HCT116 (cell line): ENCODE results near the gene STYXL1. TPM values are rescaled to one million over a fixed set of nuclear protein-coding genes. Genes with fewer than 3 reads are reported as not detected.
"Not testable (repeated sequence)": the region's sequence is repeated elsewhere in the genome, so short reads cannot be mapped to it uniquely, and the experiment has no call there.

Source experiments
- ATAC-seq: fragments of 200-7000 bp; cut with Tn5 transposase; 2 replicates; pipeline ENCODE4 v1.9.1; 2020; ENCODE audit warnings: mild to moderate bottlenecking, moderate library complexity
- BruUV-seq: library from RNA; stranded (reverse); fragments of 400-500 nt; replicated peaks from 2 replicates; lab custom pipeline; 2021; lab: Mats Ljungman, UMichigan
- CTCF ChIA-PET: fragments of 300-600 bp; sonication (Branson Sonifier 250); formaldehyde crosslinking; loops from one replicate; lab custom pipeline; 2021; ENCODE audit warnings: antibody characterized with exemption; lab: Charles Lee
- POLR2A ChIA-PET: fragments of 300-600, 350-600 bp; sonication (Branson Sonifier 250); formaldehyde crosslinking; loops from one replicate; lab custom pipeline; 2021; ENCODE audit warnings: antibody characterized with exemption; lab: Charles Lee
- RAD21 ChIA-PET, 2 experiments: fragments of 300-600 bp; sonication (Branson Sonifier 250); formaldehyde crosslinking; loops; one replicate each; lab custom pipeline; 2023; ENCODE audit warnings: low total read pairs in 2 of 2; ENCODE audit not compliant: uncharacterized antibody in 2 of 2, unreplicated experiment in 2 of 2, low non-redundant PET in 1 of 2; lab: Charles Lee
- DNase-seq: peaks from one replicate; pipeline ENCODE4 v3.0.0-alpha.2; 2010; ENCODE audit warnings: low read depth, low spot score
- H2AFZ ChIP-seq: fragments of 200-600 bp; shearing (Covaris generic), sonication (generic); 2 replicates; pipeline ENCODE4 v1.6.1; 2017; ENCODE audit warnings: low read depth, mixed run types, mixed read lengths, antibody characterized with exemption, low read length; ENCODE audit not compliant: poor library complexity, severe bottlenecking
- H3K27ac ChIP-seq: 2 replicates; pipeline ENCODE4 v1.5.1; 2012; ENCODE audit warnings: low read depth, low read length
- H3K27me3 ChIP-seq: fragments of 200-600 bp; sonication (generic); 2 replicates; pipeline ENCODE4 v1.6.1; 2016; ENCODE audit warnings: mixed run types, low read length, mixed read lengths; ENCODE audit not compliant: insufficient read depth
- H3K36me3 ChIP-seq, 2 experiments: fragments of 200-500 bp in 1 of 2; fragments of 200-600 bp in 1 of 2; sonication (Bioruptor generic) in 1 of 2; sonication (generic) in 1 of 2; 2 replicates each; pipeline versions ENCODE4 v1.5.1 to v1.6.1; 2014 to 2016; ENCODE audit warnings: low read length in 2 of 2, inconsistent platforms in 1 of 2, mixed read lengths in 1 of 2, mixed run types in 1 of 2; ENCODE audit not compliant: insufficient read depth in 2 of 2, control insufficient read depth in 1 of 2
- H3K4me1 ChIP-seq, 2 experiments: fragments of 200-600 bp in 1 of 2; sonication (generic) in 1 of 2; 2 replicates each; pipeline versions ENCODE4 v1.5.1 to v1.6.1; 2012 to 2017; ENCODE audit warnings: low read length in 2 of 2, inconsistent platforms in 1 of 2, mild to moderate bottlenecking in 1 of 2, mixed read lengths in 1 of 2, mixed run types in 1 of 2, moderate library complexity in 1 of 2; ENCODE audit not compliant: insufficient read depth in 2 of 2, control insufficient read depth in 1 of 2
- H3K4me2 ChIP-seq: fragments of 200-600 bp; sonication (generic); 2 replicates; pipeline ENCODE4 v1.6.1; 2017; ENCODE audit warnings: mixed run types, low read length, mixed read lengths
- H3K4me3 ChIP-seq, 2 experiments: fragments of 200-600 bp in 1 of 2; sonication (generic) in 1 of 2; replicated peaks in 1 of 2; 2 replicates each; pipeline ENCODE4 v1.5.1; 2011 to 2016; ENCODE audit warnings: low read length in 2 of 2, control low read depth in 1 of 2, low read depth in 1 of 2, mild to moderate bottlenecking in 1 of 2, mixed read lengths in 1 of 2, mixed run types in 1 of 2
- H3K79me2 ChIP-seq: fragments of 200-600 bp; sonication (generic); 2 replicates; pipeline ENCODE4 v1.6.1; 2017; ENCODE audit warnings: mild to moderate bottlenecking, mixed run types, low read length, moderate library complexity, mixed read lengths; ENCODE audit not compliant: insufficient read depth
- H3K9ac ChIP-seq: fragments of 200-600 bp; sonication (generic); 2 replicates; pipeline ENCODE4 v1.6.1; 2016; ENCODE audit warnings: low read length, mixed read lengths
- H3K9me2 ChIP-seq: fragments of 200-600 bp; sonication (generic), shearing (Covaris generic); 2 replicates; pipeline ENCODE4 v1.6.1; 2017; ENCODE audit warnings: mixed run types, mild to moderate bottlenecking, moderate library complexity; ENCODE audit not compliant: insufficient read depth
- H3K9me3 ChIP-seq, 2 experiments: fragments of 200-500 bp in 1 of 2; fragments of 200-600 bp in 1 of 2; sonication (Bioruptor generic) in 1 of 2; sonication (generic) in 1 of 2; 2 replicates each; pipeline ENCODE4 v1.6.1; 2014 to 2017; ENCODE audit warnings: low read length in 2 of 2, mixed read lengths in 2 of 2, inconsistent platforms in 1 of 2, low read depth in 1 of 2, mild to moderate bottlenecking in 1 of 2, mixed run types in 1 of 2, moderate library complexity in 1 of 2; ENCODE audit not compliant: control insufficient read depth in 1 of 2, insufficient read depth in 1 of 2
- H4K20me1 ChIP-seq: fragments of 200-600 bp; sonication (generic), shearing (Covaris generic); 2 replicates; pipeline ENCODE4 v1.6.1; 2017; ENCODE audit warnings: mixed run types, mild to moderate bottlenecking, moderate library complexity; ENCODE audit not compliant: insufficient read depth
- CBX3 ChIP-seq: IDR thresholded peaks from 2 replicates; pipeline ENCODE4 v1.6.1; 2012; ENCODE audit warnings: low read depth
- EZH2phosphoT487 ChIP-seq: fragments of 200-600 bp; IDR thresholded peaks from 2 replicates; pipeline ENCODE4 v1.6.1; 2018; ENCODE audit warnings: antibody characterized with exemption, borderline replicate concordance
- POLR2AphosphoS5 ChIP-seq: IDR thresholded peaks from 2 replicates; pipeline ENCODE4 v1.6.1; 2011; ENCODE audit warnings: mild to moderate bottlenecking, low read depth, low read length, moderate library complexity
- SIN3A ChIP-seq: IDR thresholded peaks from 2 replicates; pipeline ENCODE4 v1.6.1; 2012; ENCODE audit warnings: low read depth
- YY1 ChIP-seq: IDR thresholded peaks from 2 replicates; pipeline ENCODE4 v1.6.1; 2011; ENCODE audit warnings: low read length, low read depth, moderate library complexity, mild to moderate bottlenecking; ENCODE audit not compliant: insufficient replicate concordance; ENCODE audit errors: extremely low read depth
- intact Hi-C: fragments of 100-400 bp; cut with micrococcal nuclease; formaldehyde crosslinking; loops from 2 replicates; pipeline ENCODE4 v1.10.0; 2022
- total RNA-seq: library from RNA; stranded (reverse); gene quantifications from one replicate; pipeline ENCODE4 v1.2.1, GENCODE V29; 2021; ENCODE audit not compliant: unreplicated experiment
- TF ChIP-seq, protein P1 (sequence below), 3 experiments: fragments of 200-600 bp in 1 of 3; sonication (generic) in 1 of 3; IDR thresholded peaks in 2 of 3; conservative IDR thresholded peaks in 1 of 3; 2 replicates each; pipeline ENCODE4 v1.5.1; 2012 to 2017; ENCODE audit warnings: low read depth in 2 of 3, low read length in 2 of 3, antibody characterized with exemption in 1 of 3, borderline replicate concordance in 1 of 3, control low read depth in 1 of 3, mild to moderate bottlenecking in 1 of 3, mixed read lengths in 1 of 3, mixed run types in 1 of 3, moderate library complexity in 1 of 3; ENCODE audit not compliant: insufficient read depth in 1 of 3
- TF ChIP-seq, protein P2 (sequence below): IDR thresholded peaks from 2 replicates; pipeline ENCODE4 v1.6.1; 2012

Gene STYXL1
- total RNA-seq, 1 experiment from 2014 or later, result 32.5 TPM

DNA sequence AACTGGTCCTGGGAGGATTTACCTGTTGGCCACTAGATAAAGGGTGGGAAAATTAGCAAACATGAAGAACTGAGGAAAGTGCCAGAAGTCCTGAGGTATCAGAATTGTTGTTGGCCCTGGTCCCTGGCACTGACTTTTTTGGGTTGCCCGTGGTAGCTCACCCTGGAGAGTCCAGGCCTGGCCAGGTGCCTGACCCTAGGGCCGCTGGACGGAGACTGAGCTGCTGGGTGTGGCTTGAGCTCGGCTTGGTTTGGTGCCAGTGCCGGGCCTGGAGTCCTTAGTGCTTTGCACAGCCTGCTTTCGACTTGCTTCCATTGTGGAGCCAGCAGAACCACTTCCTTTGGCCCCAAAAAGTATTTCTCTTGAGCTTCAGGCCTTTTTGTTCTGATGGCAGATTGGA lies 13.0 kb upstream of the STYXL1 start (continued):
- TF ChIP-seq, protein P1, sequence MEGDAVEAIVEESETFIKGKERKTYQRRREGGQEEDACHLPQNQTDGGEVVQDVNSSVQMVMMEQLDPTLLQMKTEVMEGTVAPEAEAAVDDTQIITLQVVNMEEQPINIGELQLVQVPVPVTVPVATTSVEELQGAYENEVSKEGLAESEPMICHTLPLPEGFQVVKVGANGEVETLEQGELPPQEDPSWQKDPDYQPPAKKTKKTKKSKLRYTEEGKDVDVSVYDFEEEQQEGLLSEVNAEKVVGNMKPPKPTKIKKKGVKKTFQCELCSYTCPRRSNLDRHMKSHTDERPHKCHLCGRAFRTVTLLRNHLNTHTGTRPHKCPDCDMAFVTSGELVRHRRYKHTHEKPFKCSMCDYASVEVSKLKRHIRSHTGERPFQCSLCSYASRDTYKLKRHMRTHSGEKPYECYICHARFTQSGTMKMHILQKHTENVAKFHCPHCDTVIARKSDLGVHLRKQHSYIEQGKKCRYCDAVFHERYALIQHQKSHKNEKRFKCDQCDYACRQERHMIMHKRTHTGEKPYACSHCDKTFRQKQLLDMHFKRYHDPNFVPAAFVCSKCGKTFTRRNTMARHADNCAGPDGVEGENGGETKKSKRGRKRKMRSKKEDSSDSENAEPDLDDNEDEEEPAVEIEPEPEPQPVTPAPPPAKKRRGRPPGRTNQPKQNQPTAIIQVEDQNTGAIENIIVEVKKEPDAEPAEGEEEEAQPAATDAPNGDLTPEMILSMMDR (IDR thresholded peaks at IDR 0.05 in 2 of 3, conservative IDR thresholded peaks at IDR 0.05 in 1 of 3; ENCODE audit: borderline replicate concordance in 1 of 3, insufficient read depth in 1 of 3, low read depth in 2 of 3, low read length in 2 of 3), result no peak
- TF ChIP-seq YY1, result no peak
- no peak for TF ChIP-seq SIN3A
- no peak for TF ChIP-seq EZH2phosphoT487
- no peak for TF ChIP-seq CBX3
- TF ChIP-seq POLR2AphosphoS5, result no peak
- TF ChIP-seq, protein P2, sequence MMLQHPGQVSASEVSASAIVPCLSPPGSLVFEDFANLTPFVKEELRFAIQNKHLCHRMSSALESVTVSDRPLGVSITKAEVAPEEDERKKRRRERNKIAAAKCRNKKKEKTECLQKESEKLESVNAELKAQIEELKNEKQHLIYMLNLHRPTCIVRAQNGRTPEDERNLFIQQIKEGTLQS, result no peak
- TF ChIP-seq, all 23 proteins: peak for 0

DNA sequence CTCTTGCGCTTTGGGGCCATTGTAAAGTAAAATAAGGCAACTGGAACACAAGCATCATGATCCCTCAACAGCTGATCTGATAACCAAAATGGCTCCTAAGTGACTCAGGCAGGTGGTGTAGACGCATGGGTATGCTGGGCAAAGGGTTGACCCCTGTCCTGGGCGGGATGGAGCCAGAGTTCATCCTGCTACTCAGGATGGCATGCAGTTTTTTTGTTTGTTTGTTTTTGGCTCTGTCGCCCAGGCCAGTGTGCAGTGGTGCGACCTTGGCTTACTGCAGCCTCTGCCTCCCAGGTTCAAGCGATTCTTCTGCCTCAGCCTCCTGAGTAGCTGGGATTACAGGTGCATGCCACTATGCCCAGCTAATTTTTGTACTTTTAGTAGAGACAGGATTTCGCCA lies 10.9 kb upstream of the STYXL1 start:
- not testable (repeated sequence) for DNase-seq, H3K4me2 ChIP-seq
- H3K36me3 ChIP-seq, result peaks cover 54 to 75% of the 10 kb centered on the region in 2 experiments

More for the DNA sequence above, 10.9 kb upstream of the STYXL1 start:
- POLR2A ChIA-PET, H3K9ac ChIP-seq, H3K9me3 ChIP-seq, H3K4me3 ChIP-seq, CTCF ChIA-PET, H3K27me3 ChIP-seq, H3K9me2 ChIP-seq, H2AFZ ChIP-seq, intact Hi-C loops, H3K27ac ChIP-seq, BruUV-seq, H4K20me1 ChIP-seq, ATAC-seq, RAD21 ChIA-PET, H3K4me1 ChIP-seq: not testable (repeated sequence)
- H3K79me2 ChIP-seq, result peaks cover 46% of the 10 kb centered on the region
